Measurements from ENCODE around the gene SCGB3A1. TPM values are rescaled to one million over a fixed set of nuclear protein-coding genes. Genes with fewer than 3 reads are reported as not detected.
A peak's percentile ranks its signal among the peaks of the same experiment; 100 is the strongest.

Gene SCGB3A1
- total RNA-seq, 2 donors from 2014 or later: not detected

GRCh38 chr5:180575571-180575970 is 15.7 kb downstream of the SCGB3A1 start:
- ATAC-seq (peak in 1 of 2 donors; percentile 74), DNase-seq (ENCODE audit: low spot score in 2 of 2) (no peak)
- peaks cover 4 to 24% of the 10 kb centered on the region in 2 donors for H3K36me3 Mint-ChIP-seq
- H3K27ac Mint-ChIP-seq: peak overlapping the region in 1 of 2 donors; percentile 72
- no peaks in the 10 kb centered on the region for H3K9me3 Mint-ChIP-seq

GRCh38 chr5:180568914-180569313 is 22.4 kb downstream of the SCGB3A1 start:
- ATAC-seq (peak in 1 of 2 donors; percentile 56), DNase-seq (ENCODE audit: low spot score in 2 of 2) (no peak)
- H3K27ac Mint-ChIP-seq: peak overlapping the region in 1 of 2 donors; percentile 75
- H3K9me3 Mint-ChIP-seq: no peaks in the 10 kb centered on the region
- H3K36me3 Mint-ChIP-seq: peaks cover 0 to 50% of the 10 kb centered on the region in 2 donors

DNA sequence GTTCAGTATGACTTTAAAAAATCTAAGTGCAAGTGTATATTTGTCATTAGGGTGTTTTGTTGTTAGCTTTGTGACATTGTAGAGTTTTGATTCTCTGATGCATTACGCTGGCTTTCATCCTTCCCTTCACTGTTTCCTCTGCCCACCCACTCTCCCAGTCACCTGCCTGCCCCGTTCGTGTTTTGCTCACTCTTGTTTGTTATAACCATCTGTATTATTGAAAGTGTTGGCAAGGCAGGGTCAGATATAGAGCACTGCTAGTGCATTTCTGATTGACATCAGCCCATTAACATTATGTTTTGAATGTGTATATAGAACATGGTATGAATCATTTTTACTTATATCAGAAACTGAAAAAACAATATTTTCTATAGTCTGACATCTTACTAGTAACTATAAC is 27.3 kb downstream of the SCGB3A1 start:
- DNase-seq (ENCODE audit: low spot score in 2 of 2) (peak in 1 of 2 donors; percentile 32), ATAC-seq (peak; percentile 31 to 75)
- peak overlapping the region in 1 of 2 donors; percentile 93 for H3K27ac Mint-ChIP-seq
- H3K36me3 Mint-ChIP-seq: peaks cover 16 to 69% of the 10 kb centered on the region in 2 donors
- H3K9me3 Mint-ChIP-seq: peaks cover 0 to 4% of the 10 kb centered on the region in 2 donors

- ATAC-seq (no peak), DNase-seq (ENCODE audit: low spot score in 2 of 2) (no peak)
- H3K36me3 Mint-ChIP-seq: peaks cover 15 to 64% of the 10 kb centered on the region in 2 donors
- H3K27ac Mint-ChIP-seq: peak overlapping the region in 1 of 2 donors; percentile 81
- H3K9me3 Mint-ChIP-seq: peaks cover 0 to 4% of the 10 kb centered on the region in 2 donors
Observed at GRCh38 chr5:180558232-180558631, 33.1 kb downstream of the SCGB3A1 start.

DNA sequence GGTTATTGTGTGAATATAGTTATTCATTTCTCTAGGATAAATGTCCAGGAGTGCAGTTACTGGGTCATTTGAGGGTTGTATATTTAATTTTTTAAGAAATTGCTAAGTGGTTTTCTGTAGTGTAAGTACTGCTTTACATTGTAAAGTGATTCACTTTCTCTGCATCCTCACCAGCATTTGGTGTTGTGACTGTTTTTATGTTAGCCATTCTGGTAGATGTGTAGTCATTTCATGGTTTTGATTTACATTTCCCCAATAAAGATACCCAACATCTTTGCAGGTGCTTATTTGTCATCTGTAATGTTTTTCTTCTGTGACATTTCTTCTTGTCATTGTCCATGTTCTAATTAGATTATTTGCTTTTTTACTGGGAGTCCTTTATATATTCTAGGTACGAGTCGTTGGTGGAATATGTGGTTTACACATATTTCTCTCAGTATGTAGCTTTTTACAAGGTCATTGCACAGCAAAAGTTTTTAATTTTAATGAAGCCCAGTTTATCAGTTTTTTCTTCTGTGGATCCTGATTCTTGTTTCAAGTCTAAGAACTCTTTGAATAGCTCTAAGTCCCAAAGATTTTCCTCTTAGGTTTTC is 34.0 kb downstream of the SCGB3A1 start:
- peak; percentile 61 to 96 for ATAC-seq
- DNase-seq (ENCODE audit: low spot score in 2 of 2): no peak
- H3K27ac Mint-ChIP-seq: peak overlapping the region in 1 of 2 donors; percentile 26
- peaks cover 0 to 4% of the 10 kb centered on the region in 2 donors for H3K9me3 Mint-ChIP-seq
- H3K36me3 Mint-ChIP-seq: peaks cover 15 to 70% of the 10 kb centered on the region in 2 donors

DNA sequence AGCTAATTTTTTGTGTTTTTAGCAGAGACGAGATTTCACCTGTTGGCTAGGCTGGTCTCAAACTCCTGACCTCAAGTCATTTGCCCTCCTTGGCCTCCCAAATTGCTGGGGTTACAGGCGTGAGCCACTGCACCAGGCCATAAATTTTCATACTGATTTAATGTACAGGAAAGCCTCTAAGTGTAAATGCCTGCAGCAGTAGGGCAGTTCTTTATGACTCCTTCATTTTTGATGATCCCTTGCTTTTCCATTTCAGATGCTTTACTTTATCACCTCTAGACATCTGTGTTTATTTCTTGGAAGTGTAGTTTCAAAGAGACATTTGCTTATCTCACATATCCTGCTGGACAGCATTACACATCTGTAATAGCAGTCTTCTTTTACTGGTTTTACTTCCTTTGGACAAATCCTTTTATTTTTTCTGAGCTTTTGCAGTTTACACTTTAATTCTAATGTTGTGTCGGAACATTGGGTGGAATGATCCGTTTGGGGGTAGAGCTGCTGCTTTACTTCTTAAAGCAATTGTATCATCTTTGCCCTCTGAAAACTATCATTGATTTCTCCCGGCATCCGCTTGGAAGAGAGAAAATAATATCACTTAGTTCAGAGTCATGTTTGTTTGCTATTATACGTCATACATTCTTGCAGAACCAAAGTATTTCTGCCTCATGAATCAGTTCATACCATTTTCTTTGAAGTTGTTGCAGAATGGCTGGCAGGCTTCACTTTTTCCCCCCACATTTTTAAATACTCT is 36.0 kb downstream of the SCGB3A1 start:
- DNase-seq (ENCODE audit: low spot score in 2 of 2) (no peak), ATAC-seq (no peak)
- Mint-ChIP-seq H3K27ac (no peak overlapping the region), H3K9me3 (no peaks in the 10 kb centered on the region), H3K36me3 (peaks cover 12 to 50% of the 10 kb centered on the region in 2 donors)

GRCh38 chr5:180553530-180553929 is 37.8 kb downstream of the SCGB3A1 start:
- DNase-seq (ENCODE audit: low spot score in 2 of 2): no peak
- H3K9me3 Mint-ChIP-seq: no peaks in the 10 kb centered on the region
- no peak for ATAC-seq
- no peak overlapping the region for H3K27ac Mint-ChIP-seq
- peaks cover 10 to 47% of the 10 kb centered on the region in 2 donors for H3K36me3 Mint-ChIP-seq

- ATAC-seq (no peak), DNase-seq (ENCODE audit: low spot score in 2 of 2) (no peak)
- Mint-ChIP-seq H3K9me3 (no peaks in the 10 kb centered on the region), H3K27ac (peak overlapping the region in 1 of 2 donors; percentile 5), H3K36me3 (peaks cover 12 to 15% of the 10 kb centered on the region in 2 donors)
Observed at GRCh38 chr5:180548563-180548962, 42.7 kb downstream of the SCGB3A1 start.

- H3K9me3 Mint-ChIP-seq: no peaks in the 10 kb centered on the region
- H3K36me3 Mint-ChIP-seq: peaks cover 5 to 16% of the 10 kb centered on the region in 2 donors
- no peak overlapping the region for H3K27ac Mint-ChIP-seq
- no peak for ATAC-seq
- DNase-seq (ENCODE audit: low spot score in 2 of 2): no peak
Observed at GRCh38 chr5:180545248-180545647, 46.1 kb downstream of the SCGB3A1 start.

DNA sequence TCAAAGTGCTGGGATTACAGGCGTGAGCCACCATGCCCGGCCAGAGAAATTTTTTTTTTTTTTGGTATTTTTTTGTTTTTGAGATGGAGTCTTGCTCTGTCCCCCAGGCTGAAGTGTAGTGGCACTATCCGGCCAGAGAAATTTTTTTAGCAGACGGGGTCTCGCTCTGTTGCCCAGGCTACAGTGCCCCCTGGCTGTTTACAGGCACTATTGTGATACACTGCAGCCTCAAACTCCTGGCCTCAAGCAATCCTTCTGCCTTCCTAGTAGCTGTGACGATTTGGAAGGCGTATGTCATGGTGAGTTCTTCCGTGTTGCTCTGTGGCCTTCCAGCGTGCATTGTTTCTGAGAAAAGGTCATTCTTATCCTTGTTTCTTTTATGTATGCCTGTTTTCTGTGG is 49.6 kb downstream of the SCGB3A1 start:
- peaks cover 5 to 17% of the 10 kb centered on the region in 2 donors for H3K36me3 Mint-ChIP-seq
- no peaks in the 10 kb centered on the region for H3K9me3 Mint-ChIP-seq
- ATAC-seq (no peak), DNase-seq (ENCODE audit: low spot score in 2 of 2) (no peak)
- H3K27ac Mint-ChIP-seq: peak overlapping the region in 1 of 2 donors; percentile 4

Other genes with a start within 250 kb of the SCGB3A1 start
- gene GFPT2, start 238.2 kb downstream of the SCGB3A1 start, total RNA-seq: under 1 TPM; 0.36 to 0.45 TPM
- gene CNOT6, start 97.1 kb downstream of the SCGB3A1 start, total RNA-seq: 10 to 100 TPM; 28.7 to 37.0 TPM
- gene FLT4, start 58.1 kb upstream of the SCGB3A1 start, total RNA-seq: 1 to 10 TPM in 1 of 2 donors, under 1 TPM in 1; 0.98 to 2.6 TPM
- not detected for gene OR2Y1, start 148.6 kb upstream of the SCGB3A1 start, total RNA-seq
- gene MGAT1, start 211.3 kb upstream of the SCGB3A1 start, total RNA-seq: 100 to 1,000 TPM; 130 to 157 TPM